Ishikawa (cell line): Measurements from ENCODE around the gene DEUP1.

Experiments used
- CEBPB ChIP-seq: IDR thresholded peaks from 2 replicates; pipeline ENCODE4 v1.6.1; 2012
- CREB1 ChIP-seq: IDR thresholded peaks from 2 replicates; pipeline ENCODE4 v1.6.1; 2012; ENCODE audit warnings: low read depth
- EGR1 ChIP-seq: IDR thresholded peaks from 2 replicates; pipeline ENCODE4 v1.6.1; 2012
- EP300 ChIP-seq: IDR thresholded peaks from 2 replicates; pipeline ENCODE4 v1.6.1; 2012; ENCODE audit warnings: borderline replicate concordance
- FOXM1 ChIP-seq: IDR thresholded peaks from 2 replicates; pipeline ENCODE4 v1.6.1; 2012; ENCODE audit warnings: low read depth, borderline replicate concordance
- NFIC ChIP-seq: IDR thresholded peaks from 2 replicates; pipeline ENCODE4 v1.6.1; 2012
- RAD21 ChIP-seq: IDR thresholded peaks from 2 replicates; pipeline ENCODE4 v1.6.1; 2012; ENCODE audit warnings: low read depth
- REST ChIP-seq: IDR thresholded peaks from 2 replicates; pipeline ENCODE4 v1.6.1; 2012; ENCODE audit warnings: low read depth, mild to moderate bottlenecking
- TAF1 ChIP-seq: IDR thresholded peaks from 2 replicates; pipeline ENCODE4 v1.6.1; 2012; ENCODE audit warnings: low read depth, mild to moderate bottlenecking
- TCF12 ChIP-seq: IDR thresholded peaks from 2 replicates; pipeline ENCODE4 v1.6.1; 2012; ENCODE audit warnings: low read depth
- TEAD4 ChIP-seq: IDR thresholded peaks from 2 replicates; pipeline ENCODE4 v1.6.1; 2012
- YY1 ChIP-seq: IDR thresholded peaks from 2 replicates; pipeline ENCODE4 v1.6.1; 2012; ENCODE audit warnings: low read depth
- ZBTB7A ChIP-seq: IDR thresholded peaks from 2 replicates; pipeline ENCODE4 v1.6.1; 2012; ENCODE audit warnings: low read depth
- TF ChIP-seq, protein P1 (sequence below): IDR thresholded peaks from 2 replicates; pipeline ENCODE4 v1.6.1; 2012
- TF ChIP-seq, protein P2 (sequence below): IDR thresholded peaks from 2 replicates; pipeline ENCODE4 v1.6.1; 2012

Gene DEUP1

GRCh38 chr11:93484716-93485115, 154.2 kb downstream of the DEUP1 start:
- TF ChIP-seq CREB1 (no peak), NFIC (no peak), CEBPB (no peak), YY1 (no peak), TEAD4 (no peak), TCF12 (no peak), TAF1 (no peak)
- TF ChIP-seq, protein P1, sequence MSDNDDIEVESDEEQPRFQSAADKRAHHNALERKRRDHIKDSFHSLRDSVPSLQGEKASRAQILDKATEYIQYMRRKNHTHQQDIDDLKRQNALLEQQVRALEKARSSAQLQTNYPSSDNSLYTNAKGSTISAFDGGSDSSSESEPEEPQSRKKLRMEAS: no peak

GRCh38 chr11:93485983-93486382, 155.4 kb downstream of the DEUP1 start:
- TF ChIP-seq, protein P2, sequence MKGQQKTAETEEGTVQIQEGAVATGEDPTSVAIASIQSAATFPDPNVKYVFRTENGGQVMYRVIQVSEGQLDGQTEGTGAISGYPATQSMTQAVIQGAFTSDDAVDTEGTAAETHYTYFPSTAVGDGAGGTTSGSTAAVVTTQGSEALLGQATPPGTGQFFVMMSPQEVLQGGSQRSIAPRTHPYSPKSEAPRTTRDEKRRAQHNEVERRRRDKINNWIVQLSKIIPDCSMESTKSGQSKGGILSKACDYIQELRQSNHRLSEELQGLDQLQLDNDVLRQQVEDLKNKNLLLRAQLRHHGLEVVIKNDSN: no peak
- TF ChIP-seq CEBPB (no peak), NFIC (no peak), ZBTB7A (no peak), TCF12 (no peak), REST (no peak), TAF1 (no peak), EP300 (no peak), TEAD4 (no peak), FOXM1 (no peak), RAD21 (no peak), EGR1 (no peak), CREB1 (no peak), YY1 (no peak)
- TF ChIP-seq, protein P1: no peak

DNA sequence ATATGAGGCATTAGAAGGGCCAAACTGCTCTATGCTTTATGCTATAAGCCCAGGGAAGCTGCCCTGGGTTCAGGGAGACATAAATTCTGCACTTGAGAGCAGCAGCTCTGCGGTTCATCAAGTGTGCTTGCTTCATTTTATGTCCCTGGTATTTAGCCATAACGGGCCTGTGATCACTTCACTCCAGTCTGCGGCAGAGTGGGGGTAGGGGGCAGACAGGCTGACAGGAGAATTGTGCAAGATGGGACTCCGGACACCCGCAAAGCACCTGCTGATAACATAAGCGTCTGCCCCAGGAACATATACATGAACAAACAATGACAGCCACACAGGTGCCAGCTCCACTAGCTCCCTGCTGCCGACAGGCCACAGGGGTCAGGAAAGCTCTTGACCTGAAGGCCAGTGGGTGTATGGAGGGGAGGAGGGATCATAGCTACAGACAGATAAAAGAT, 156.5 kb downstream of the DEUP1 start:
- TF ChIP-seq FOXM1 (no peak), NFIC (no peak), REST (no peak), CEBPB (no peak), YY1 (no peak), TCF12 (no peak)
- TF ChIP-seq, protein P2: no peak
